GF-D8 (cell line): ENCODE measurements around the gene CSRP3.

ENCODE experiments used
- DNase-seq: peaks from one replicate; lab custom pipeline; 2025; lab: John Stamatoyannopoulos, UW

Gene CSRP3

GRCh38 chr11:19201737-19202605 is at the start of gene CSRP3:
CSRP3 (minus strand) TSS chr11:19201983; CDS start chr11:19192448, 9,535 bp downstream.
- no peak for DNase-seq

DNA sequence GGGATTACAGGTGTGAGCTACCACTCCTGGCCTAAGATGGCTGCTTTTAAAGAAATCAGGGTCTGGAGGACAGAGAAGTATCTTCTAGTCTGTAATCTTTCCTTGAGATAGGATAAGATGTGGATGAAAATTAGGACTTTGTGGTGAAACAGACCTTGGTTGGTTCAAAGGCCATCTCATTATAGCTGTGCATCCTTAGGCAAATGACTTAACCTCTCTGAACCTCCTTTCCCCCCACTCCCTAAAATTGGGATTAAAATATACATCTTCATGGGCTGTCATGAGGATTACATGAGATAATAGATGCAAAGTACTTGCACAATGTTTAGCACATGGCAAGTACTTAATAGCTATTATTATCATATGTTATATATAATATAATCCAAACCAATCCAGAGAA is 49.8 kb upstream of the CSRP3 start:
- no peak for DNase-seq

DNA sequence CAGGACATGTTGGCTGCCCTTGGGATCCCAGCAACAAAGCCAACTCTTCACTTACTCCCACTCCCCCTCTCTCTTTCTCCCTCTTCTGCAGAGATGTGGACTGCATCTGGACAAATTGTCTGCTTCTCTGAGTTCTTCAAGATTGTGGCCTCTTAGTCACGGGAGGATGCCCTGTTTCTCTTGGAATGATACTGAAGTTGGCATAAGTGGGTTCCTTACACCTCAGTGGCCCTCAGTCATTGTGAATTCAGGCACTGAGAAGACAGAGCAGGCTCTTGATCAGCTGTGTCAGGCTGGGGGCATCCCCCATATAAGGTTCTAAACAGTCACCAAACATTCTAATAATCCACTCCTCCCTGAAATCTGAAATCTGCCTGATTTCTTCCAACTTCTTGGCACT is 45.0 kb upstream of the CSRP3 start:
- no peak for DNase-seq

DNA sequence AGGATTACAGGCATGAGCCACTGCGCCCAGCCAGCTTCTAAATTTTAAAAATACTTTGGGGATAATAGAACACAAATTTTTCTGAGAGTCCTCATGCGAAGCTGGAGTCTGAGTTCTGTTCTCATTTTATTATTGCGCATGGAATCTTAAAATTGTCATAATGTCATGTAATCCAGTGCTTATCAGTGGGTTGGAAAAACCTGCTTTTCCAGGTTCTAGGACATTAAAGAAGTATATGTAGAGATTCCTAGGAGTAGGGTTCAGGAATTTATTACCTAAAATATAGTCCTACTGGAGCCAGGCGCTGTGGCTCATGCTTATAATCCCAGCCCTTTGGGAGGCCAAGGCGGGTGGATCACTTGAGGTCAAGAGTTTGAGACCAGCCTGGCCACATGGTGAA is 43.6 kb upstream of the CSRP3 start:
- DNase-seq: no peak

DNA sequence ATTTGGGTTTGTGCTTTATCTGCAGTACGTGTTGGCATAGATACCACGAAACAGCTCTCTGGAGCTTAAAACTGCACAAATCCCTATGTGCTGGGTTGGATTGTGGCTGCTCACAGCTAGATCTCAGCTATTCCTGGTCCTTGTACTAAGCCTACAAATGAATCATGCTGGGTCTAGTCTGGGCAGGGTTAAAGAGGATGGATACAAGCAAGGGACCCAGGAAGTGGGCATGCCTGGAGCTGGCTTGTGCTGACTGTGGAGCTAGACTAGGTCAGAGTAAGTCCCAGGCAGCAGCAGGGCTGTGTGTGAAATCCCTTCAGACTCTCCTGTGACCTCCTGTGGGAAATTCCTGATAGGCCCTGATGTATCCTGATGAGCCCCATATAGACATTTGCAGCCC is 42.8 kb upstream of the CSRP3 start:
- no peak for DNase-seq

DNA sequence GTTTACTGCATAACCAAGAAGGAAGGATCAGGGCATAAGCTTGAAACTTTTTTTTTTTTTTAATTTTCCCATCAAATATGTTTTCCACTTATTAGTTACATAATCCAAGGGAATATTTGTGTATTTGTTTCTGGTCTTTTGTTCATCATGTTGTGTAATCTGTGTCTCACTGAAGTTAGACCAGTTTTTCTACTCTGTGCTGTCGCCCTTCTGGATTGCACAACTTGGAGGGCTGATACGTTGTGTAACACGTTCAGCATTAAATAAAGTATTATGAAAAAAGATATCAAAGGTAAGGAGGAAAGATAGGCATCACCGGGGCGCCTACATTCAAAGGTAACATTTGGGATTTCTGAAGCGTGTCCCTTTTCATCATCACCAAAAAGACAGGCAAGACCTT is 42.3 kb upstream of the CSRP3 start:
- peak; percentile 14 for DNase-seq

DNA sequence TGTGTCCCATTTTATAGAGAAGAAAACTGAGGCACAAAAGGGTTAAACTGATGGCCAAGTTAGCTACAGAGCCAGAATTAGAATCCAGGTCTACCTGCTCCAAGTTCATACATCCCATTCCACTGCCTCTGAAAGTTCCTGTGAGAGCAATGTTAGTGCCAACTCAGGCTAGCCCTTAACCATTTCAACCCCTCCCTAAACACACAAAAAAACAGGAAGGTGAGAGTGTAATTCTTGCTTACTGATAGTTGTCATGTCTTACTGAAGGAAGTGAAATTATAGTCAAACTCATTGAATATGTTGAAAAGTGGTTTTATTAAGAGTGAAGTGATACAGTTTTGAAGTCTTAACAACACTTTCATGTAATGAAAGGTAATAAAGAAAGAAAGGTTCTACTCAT is 41.8 kb upstream of the CSRP3 start:
- DNase-seq: no peak

DNA sequence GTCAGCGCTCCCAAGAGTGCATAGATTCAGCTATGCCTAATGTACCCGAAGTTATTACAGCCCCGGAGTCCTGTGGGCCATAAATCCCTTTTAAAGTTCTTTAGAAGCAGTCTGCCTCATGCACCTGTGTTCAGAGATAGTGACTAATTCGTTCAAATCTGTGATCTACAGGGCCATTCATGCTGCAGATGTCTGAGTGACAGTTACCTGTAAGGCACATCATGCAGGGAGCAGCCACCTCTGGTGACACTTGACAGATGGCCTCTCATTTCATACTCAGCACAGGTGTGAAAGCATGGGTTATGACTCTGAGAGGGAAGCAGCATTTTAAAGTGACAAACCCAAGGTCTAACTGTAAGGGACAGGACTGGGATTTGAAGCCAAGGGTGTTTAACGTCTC is 41.4 kb upstream of the CSRP3 start:
- DNase-seq: no peak

GRCh38 chr11:19242179-19242932 is 40.6 kb upstream of the CSRP3 start:
- DNase-seq: no peak

DNA sequence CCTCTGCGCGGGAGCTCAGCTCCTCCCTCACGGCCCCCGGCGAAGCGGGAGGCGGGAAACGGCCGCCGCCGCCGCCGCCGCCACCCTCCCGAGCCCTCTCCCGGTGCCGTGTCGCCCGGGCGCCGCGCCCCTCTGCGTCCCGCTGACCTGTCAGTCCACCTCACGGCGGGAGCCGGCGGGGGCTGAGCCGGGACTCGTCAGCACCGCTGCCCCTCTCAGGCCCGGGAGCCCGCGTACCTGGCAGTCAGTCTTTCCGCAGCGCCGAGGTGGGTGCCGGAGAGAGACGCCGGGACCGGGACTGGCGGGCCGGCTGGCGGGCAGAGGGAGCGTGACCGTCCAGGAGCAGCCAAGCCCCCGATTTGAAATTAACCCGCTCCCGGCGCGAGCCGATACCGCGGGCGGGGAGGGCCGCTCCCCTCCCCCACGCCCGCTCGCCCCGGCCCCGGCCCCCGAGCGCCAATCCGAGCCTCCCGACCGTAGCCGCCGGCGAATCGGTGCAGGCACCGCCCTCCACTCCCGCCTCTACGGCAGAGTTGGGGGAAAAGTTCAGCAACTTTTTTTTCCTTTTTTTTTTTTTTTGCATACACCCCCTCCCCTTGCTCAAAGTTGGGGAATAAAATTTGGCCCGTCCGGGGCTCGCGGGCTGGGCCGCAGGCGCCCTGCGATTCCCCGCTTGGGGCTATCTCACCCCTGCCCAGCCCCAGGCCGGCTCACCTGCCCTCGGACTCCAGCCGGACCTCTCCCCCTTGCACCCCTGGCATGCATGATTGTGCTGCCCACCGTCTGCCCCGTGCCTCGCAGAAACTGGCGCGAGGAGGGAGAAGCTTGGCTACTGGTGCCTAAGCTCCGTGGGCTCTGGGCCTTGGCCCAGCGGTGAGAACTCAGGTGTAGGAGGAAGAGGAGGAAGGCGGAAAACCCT is 39.7 kb upstream of the CSRP3 start:
- no peak for DNase-seq

GRCh38 chr11:19240420-19241259 is 38.9 kb upstream of the CSRP3 start, which contains the start of gene E2F8:
E2F8 (minus strand) TSS chr11:19240945; CDS start chr11:19240121, 824 bp downstream.
- DNase-seq: peak; percentile 81

GRCh38 chr11:19239039-19239438 is 37.3 kb upstream of the CSRP3 start:
- DNase-seq: no peak

DNA sequence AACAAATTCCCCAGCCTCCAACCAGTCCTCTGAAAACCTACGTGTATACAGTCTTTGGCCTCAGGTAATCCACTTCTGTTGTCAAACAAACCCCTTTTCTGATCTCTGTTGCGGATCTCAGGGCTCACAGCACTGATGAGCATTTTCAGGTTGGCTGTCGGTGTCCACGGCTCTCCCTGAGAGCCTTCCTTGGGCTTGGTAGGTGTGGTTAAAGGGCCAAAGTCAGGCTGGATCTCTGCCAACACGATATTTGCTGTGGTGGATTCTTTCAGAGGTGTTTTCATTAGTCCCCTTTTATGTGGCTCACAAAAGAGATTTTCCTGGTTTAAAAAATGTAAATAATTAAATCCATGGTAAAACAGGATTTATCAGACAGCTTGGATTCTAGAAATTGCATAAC is 36.0 kb upstream of the CSRP3 start:
- DNase-seq: no peak

- no peak for DNase-seq
These were observed 35.6 kb upstream of the CSRP3 start for GRCh38 chr11:19237381-19237780.

GRCh38 chr11:19234231-19234817 is 32.5 kb upstream of the CSRP3 start:
- DNase-seq: no peak

GRCh38 chr11:19232910-19233503 is 31.2 kb upstream of the CSRP3 start:
- DNase-seq: no peak

DNA sequence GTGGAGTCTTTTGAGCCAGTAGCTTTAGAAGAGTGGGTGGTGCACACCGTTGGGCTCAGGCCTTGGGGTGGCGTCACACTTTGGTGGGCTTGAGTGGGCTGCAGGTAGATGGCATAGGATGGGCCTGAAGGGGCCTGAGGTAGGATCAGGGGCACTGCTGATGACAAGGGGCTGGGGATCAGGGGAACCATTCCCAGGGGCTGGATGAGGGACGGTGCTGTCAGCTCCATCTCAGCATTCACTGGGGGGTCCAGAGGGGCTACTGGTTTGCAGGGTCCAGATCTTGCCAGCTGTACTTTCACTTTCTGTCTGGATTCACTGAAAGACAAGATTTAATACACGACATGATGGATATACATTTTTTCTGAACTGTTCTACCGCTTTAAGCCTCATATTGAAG is 27.9 kb upstream of the CSRP3 start:
- DNase-seq: no peak

DNA sequence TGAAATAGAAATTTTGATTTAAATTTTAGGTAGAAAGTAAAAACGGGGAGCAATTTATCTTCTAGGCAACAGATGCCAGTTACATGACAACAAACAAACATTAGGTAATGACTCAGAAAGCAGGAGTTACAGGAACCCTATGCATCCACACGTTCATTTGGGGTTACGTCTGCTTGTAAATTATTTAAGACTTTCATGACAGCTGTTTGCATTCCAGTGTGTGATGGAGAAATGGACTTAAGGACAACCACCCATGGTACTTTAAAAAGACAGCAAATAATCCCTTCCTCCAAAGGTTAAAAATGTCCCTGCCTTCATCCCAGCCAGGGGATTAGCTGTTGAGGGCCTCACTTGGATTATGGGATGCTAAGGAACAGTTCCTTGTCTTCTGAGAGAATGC is 27.2 kb upstream of the CSRP3 start:
- DNase-seq: no peak

DNA sequence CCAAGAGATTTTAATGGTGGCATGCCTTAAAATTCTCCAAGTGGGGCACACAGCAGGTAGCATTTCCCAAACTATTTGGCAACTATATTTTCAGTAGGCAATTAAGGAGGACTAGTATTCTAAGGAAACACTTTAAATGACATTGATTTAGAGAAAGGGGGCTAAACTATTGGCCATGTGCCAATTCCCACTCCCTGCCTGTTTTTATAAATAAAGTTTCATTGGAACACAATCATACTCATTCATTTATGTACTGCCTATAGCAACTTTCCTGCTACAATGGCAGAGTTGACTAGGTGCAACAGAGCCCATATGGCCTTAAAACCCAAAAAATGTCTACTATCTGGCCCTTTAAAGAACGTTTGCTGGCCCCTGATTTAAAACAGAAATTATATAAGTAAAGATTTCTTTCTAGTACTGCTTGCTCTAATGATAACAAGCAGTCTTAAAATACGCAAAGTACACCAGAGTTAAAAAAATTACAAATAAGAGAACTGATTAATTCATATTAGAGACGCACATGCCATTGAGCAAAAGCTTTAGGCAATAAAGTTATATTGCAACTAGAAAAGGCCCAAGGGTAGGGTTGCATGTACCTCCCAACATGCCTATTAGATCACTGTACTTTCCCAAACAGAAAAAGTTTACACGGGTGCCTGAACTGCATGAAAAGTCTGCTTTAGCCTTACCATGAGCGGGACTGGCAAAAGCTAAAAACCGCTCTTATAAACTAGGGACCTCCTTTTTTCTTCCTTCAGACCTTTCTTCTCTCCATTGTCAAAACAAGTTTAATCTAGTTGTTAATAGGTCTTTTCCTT is 24.8 kb upstream of the CSRP3 start:
- DNase-seq: no peak

DNA sequence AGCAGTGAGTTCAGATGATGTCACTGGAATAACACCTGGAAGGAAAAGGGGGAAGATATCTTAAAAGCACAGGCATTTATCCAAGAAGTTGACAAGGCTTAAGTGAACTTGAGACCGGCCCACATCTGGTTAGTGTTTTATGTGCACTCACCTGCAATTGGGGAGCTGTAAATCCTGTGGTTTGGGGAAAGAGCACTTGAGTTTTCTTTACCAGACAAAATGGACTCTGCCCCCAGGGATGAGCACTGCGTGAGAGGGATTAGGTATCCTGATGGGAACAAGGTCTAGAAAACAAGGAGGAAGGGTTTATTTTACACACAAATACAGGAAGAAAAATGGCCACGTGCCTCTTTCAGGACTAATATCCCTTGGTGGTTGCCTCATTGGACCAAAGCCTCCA is 23.8 kb upstream of the CSRP3 start:
- no peak for DNase-seq
